Measurements from ENCODE around the gene E2F1. TPM values are rescaled to one million over a fixed set of nuclear protein-coding genes. Genes with fewer than 3 reads are reported as not detected.

Gene E2F1
- total RNA-seq, 1 experiment from 2014 or later: 62.1 TPM

DNA sequence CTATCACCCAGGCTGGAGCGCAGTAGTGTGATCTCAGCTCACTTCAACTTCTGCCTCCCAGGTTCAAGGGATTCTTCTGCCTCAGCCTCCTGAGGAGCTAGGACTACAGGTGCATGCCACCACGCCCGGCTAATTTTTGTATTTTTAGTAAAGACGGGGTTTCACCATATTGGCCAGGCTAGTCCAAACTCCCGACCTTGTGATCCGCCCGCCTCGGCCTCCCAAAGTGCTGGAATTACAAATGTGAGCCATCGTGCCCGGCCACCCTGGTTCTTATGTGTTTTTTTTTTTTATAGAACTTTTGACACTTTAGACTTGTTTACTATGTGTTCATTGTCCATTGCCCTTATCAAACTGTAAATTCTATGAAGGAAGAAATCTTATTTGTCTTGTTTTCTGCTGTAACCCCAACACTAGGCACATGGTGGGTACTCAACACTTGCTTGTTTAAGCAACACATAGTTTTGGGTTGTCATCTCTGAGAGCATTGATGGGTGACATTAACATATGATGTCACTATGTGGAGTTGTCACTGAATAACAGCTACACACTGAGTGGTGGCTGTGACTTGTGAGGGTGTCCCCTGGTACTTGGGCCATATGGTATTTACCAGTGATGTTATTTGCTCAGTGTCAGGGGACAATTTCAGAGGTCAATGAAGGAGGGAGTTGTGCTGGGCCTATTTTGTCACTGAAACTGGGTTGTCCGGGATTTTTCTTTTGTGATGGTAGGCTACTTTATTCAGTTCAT lies 35.4 kb upstream of the E2F1 start:
- Histone ChIP-seq H3K4me1 (replicated peaks) (peaks cover 14% of the 10 kb centered on the region), H3K9me3 (replicated peaks) (no peaks in the 10 kb centered on the region), H3K27ac (no peak overlapping the region), H3K4me3 (no peak overlapping the region), H3K36me3 (no peaks in the 10 kb centered on the region), H3K27me3 (replicated peaks) (no peaks in the 10 kb centered on the region)
- DNase-seq (ENCODE audit: low read depth in 1 of 2, low spot score in 2 of 2): no peak

DNA sequence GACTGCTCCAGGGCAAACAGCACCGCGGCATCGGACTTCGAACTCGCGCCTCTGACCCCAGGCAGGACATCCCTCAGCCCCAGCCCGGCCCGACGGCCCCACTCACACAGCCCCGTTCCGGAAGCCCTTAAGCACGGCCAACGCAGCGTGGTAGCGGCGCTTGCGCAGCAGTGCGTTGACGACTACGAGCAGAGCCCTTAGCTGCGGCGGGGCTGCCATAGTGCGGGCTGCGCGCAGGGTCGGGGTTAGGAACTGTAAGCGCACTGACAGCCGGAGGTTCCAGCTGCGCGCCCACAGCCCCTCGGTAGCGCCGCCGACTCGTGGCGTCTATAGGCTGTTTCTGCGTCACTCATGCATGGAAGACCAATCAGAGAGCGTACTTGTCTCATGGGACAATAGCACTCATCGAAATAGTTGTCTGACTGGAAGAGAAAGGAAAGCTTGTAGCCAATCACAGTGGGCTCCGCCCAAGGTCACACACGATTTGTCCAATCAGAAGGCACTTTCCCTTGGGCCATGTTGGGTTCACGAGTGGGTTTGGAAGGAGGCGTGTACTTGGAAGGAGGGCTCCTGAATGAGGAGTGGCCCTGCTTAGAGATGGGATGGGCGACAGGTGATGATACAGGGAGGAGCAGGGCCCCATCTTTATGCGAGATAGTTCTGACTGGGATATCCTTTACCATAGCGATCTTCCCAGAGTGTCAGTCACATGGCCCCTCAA lies 34.0 kb upstream of the E2F1 start, which contains the start of gene PXMP4:
Gene PXMP4 (minus strand): TSS at position 322 of the 721 bp plus-strand sequence. CDS start 103 bp downstream, at position 219.
- Histone ChIP-seq H3K27me3 (replicated peaks) (no peaks in the 10 kb centered on the region), H3K36me3 (no peaks in the 10 kb centered on the region), H3K9me3 (replicated peaks) (no peaks in the 10 kb centered on the region), H3K27ac (peak within 1 kb of the TSS; percentile 9; the same call in 1 of the 2 replicates), H3K4me3 (peak within 1 kb of the TSS; percentile 66), H3K4me1 (replicated peaks) (peaks cover 14% of the 10 kb centered on the region)
- DNase-seq (ENCODE audit: low read depth in 1 of 2, low spot score in 2 of 2): peak; percentile 90 to 92

DNA sequence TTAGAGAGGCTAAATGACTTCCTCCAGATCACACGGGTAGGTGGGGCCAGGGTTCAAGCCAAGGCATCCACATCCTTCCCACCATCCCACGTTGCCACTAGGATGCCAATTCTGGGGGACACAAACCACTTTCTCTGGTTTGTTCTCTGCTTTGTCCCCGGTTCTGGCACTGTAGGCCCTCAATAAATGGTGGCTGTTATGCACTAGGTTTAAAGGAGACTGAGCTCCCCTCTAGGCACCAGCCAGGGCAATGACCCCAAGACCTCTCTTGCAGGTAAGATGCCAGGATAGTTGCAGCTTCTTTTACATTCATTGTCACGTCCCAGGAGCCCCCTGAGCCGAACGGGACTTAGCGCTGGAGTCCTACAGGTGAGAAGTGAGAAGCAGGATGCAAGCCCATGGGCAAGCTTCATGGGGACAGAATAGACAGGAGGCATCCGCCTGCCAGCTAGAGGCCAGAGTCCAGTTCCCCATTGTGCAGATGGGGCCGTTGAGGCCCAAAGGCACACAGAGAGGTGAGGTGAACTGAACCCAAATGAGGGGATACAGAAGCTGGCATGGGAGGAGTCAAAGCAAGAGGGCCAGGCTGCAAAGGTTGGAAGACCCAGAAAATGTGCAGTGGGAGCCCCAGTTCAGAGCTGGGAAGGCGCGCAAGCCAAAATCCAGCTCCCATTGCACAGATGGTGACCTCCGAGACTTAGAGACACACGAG lies 33.2 kb upstream of the E2F1 start:
- peak overlapping the region; percentile 66 for H3K4me3 ChIP-seq
- no peaks in the 10 kb centered on the region; the same call in 1 of the 2 replicates for H3K36me3 ChIP-seq
- no peaks in the 10 kb centered on the region for H3K27me3 ChIP-seq (replicated peaks)
- no peaks in the 10 kb centered on the region for H3K9me3 ChIP-seq (replicated peaks)
- H3K4me1 ChIP-seq (replicated peaks): peaks cover 14% of the 10 kb centered on the region
- DNase-seq (ENCODE audit: low read depth in 1 of 2, low spot score in 2 of 2): no peak
- H3K27ac ChIP-seq: 0 out of 2 replicates have a peak overlapping the region, but pooled peaks have one; percentile 9

DNA sequence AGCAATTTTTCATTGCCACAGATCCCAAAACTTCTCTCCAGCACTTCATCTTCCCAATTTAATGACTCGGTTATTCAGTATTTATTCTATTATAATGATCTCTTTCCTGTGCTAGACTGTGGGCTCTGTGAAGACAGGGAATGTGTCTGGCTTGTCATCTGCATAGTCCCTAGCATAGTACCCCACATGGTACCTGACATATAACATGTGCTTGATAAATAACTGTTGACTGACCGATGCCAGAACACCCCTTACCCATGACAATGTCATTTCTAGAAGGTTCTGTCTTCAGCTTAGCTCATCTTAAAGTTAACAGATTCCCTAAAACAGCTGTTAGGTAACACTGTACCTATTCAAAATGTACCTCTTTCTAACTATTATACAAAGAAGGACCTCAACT lies 30.3 kb upstream of the E2F1 start:
- Histone ChIP-seq H3K27ac (no peak overlapping the region), H3K27me3 (replicated peaks) (no peaks in the 10 kb centered on the region), H3K4me3 (no peak overlapping the region), H3K9me3 (replicated peaks) (no peaks in the 10 kb centered on the region), H3K4me1 (replicated peaks) (peaks cover 14% of the 10 kb centered on the region), H3K36me3 (peaks cover 10% of the 10 kb centered on the region)
- DNase-seq (ENCODE audit: low read depth in 1 of 2, low spot score in 2 of 2): no peak

GRCh38 chr20:33713865-33714367 lies 27.7 kb upstream of the E2F1 start:
- H3K4me1 ChIP-seq (replicated peaks): no peaks in the 10 kb centered on the region; the same call in 1 of the 2 replicates
- no peaks in the 10 kb centered on the region for H3K27me3 ChIP-seq (replicated peaks)
- H3K9me3 ChIP-seq (replicated peaks): no peaks in the 10 kb centered on the region
- H3K4me3 ChIP-seq: no peak overlapping the region
- H3K36me3 ChIP-seq: peaks cover 18% of the 10 kb centered on the region
- no peak overlapping the region for H3K27ac ChIP-seq
- no peak for DNase-seq (ENCODE audit: low read depth in 1 of 2, low spot score in 2 of 2)

DNA sequence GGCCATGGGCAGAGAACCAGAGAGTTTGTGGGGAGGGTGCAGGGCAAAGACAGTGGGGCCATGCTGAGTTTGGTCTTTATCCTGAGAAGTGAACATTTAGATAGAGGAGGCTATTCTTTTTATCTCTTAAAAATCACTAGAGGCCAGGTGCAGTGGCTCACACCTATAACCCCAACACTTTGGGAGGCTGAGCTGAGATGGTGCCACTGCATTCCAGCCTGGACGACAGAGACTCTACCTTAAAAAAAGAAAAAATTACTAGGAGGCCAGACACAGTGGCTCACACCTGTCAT lies 25.2 kb upstream of the E2F1 start:
- no peak for DNase-seq (ENCODE audit: low read depth in 1 of 2, low spot score in 2 of 2)
- no peaks in the 10 kb centered on the region for H3K4me1 ChIP-seq (replicated peaks)
- no peaks in the 10 kb centered on the region for H3K27me3 ChIP-seq (replicated peaks)
- peaks cover 27% of the 10 kb centered on the region for H3K36me3 ChIP-seq
- H3K27ac ChIP-seq: no peak overlapping the region
- no peak overlapping the region for H3K4me3 ChIP-seq
- no peaks in the 10 kb centered on the region for H3K9me3 ChIP-seq (replicated peaks)

GRCh38 chr20:33710681-33711445 lies 24.7 kb upstream of the E2F1 start:
- H3K27me3 ChIP-seq (replicated peaks): no peaks in the 10 kb centered on the region

DNA sequence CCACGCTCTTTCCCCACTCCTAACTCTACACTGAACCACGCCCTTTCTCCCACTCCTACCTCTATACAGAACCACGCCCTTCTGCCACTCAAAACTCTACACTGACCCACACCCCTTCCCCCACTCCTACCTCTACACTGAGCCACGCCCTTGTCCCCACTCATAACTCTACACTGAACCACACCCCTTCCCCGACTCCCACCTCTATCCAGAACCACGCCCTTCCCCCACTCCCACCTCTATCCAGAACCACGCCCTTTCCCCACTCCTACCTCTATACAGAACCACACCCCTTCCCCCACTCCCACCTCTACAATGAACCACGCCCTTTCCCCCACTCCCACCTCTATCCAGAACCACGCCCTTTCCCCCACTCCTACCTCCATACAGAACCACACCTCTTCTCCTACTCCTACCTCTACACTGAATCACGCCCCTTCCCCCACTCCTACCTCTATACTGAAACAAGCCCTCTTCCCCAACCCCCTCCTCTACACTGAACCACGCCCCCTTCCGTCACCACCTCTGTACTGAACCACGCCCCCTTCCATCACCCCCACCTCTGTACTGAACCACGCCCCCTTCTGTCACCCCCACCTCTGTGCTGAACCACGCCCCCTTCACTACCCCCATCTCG lies 23.8 kb upstream of the E2F1 start:
- Histone ChIP-seq H3K27me3 (replicated peaks) (no peaks in the 10 kb centered on the region), H3K4me1 (replicated peaks) (no peaks in the 10 kb centered on the region), H3K4me3 (no peak overlapping the region), H3K36me3 (peaks cover 27% of the 10 kb centered on the region), H3K9me3 (replicated peaks) (no peaks in the 10 kb centered on the region), H3K27ac (no peak overlapping the region)
- DNase-seq (ENCODE audit: low read depth in 1 of 2, low spot score in 2 of 2): no peak

More at GRCh38 chr20:33710681-33711445, 24.7 kb upstream of the E2F1 start:
- H3K4me1 ChIP-seq (replicated peaks): no peaks in the 10 kb centered on the region
- no peak overlapping the region for H3K27ac ChIP-seq
- H3K9me3 ChIP-seq (replicated peaks): no peaks in the 10 kb centered on the region
- peaks cover 27% of the 10 kb centered on the region for H3K36me3 ChIP-seq
- H3K4me3 ChIP-seq: no peak overlapping the region
- DNase-seq (ENCODE audit: low read depth in 1 of 2, low spot score in 2 of 2): no peak

DNA sequence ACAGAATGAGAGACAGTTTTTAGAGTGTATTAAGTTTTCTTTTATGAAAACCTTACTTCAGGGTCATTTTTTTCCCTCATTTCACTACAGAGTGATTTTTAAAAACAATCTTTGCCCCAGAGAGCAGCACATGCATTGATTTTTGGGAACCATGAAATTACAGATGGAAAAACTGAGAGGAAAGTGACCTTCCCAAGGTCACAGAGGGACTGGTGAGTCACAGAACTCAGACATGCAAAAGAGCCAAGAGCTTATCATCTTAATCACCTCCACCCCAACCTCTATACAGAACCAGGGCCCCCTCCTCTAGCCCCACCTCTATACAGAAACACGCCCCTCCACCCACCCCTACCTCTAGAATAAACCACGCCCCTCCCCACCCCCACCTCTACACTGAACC lies 23.2 kb upstream of the E2F1 start:
- Histone ChIP-seq H3K9me3 (replicated peaks) (no peaks in the 10 kb centered on the region), H3K36me3 (peaks cover 27% of the 10 kb centered on the region), H3K4me1 (replicated peaks) (no peaks in the 10 kb centered on the region), H3K27me3 (replicated peaks) (no peaks in the 10 kb centered on the region), H3K4me3 (no peak overlapping the region), H3K27ac (no peak overlapping the region)
- no peak for DNase-seq (ENCODE audit: low read depth in 1 of 2, low spot score in 2 of 2)

DNA sequence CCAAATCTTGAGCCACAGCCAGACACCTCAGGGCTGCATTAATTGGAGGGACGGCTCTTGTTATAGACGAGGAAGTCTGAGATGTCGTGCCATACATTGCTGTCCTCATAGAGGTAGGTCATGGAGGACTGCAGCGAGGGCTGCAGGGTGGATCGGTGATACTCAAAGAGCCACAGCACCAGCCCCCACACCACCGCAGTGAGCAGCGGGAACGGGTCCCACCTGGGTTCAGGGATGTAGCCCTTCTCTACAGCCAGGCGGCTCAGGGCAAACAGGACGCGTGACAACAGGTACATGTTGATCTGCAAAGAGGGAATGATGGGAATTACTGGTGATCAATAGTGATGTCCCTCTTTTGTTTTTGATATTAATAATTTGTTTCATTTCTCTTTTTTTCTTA lies 21.5 kb upstream of the E2F1 start:
- DNase-seq (ENCODE audit: low read depth in 1 of 2, low spot score in 2 of 2): no peak
- Histone ChIP-seq H3K9me3 (replicated peaks) (no peaks in the 10 kb centered on the region), H3K4me1 (replicated peaks) (no peaks in the 10 kb centered on the region), H3K36me3 (peaks cover 17% of the 10 kb centered on the region), H3K27ac (no peak overlapping the region), H3K4me3 (no peak overlapping the region), H3K27me3 (replicated peaks) (no peaks in the 10 kb centered on the region)

GRCh38 chr20:33704197-33704924 lies 18.2 kb upstream of the E2F1 start:
- peaks cover 9% of the 10 kb centered on the region; the same call in 1 of the 2 replicates for H3K36me3 ChIP-seq
- H3K27ac ChIP-seq: no peak overlapping the region
- no peaks in the 10 kb centered on the region for H3K9me3 ChIP-seq (replicated peaks)
- H3K4me1 ChIP-seq (replicated peaks): no peaks in the 10 kb centered on the region
- no peak for DNase-seq (ENCODE audit: low read depth in 1 of 2, low spot score in 2 of 2)
- H3K4me3 ChIP-seq: no peak overlapping the region
- no peaks in the 10 kb centered on the region for H3K27me3 ChIP-seq (replicated peaks)

DNA sequence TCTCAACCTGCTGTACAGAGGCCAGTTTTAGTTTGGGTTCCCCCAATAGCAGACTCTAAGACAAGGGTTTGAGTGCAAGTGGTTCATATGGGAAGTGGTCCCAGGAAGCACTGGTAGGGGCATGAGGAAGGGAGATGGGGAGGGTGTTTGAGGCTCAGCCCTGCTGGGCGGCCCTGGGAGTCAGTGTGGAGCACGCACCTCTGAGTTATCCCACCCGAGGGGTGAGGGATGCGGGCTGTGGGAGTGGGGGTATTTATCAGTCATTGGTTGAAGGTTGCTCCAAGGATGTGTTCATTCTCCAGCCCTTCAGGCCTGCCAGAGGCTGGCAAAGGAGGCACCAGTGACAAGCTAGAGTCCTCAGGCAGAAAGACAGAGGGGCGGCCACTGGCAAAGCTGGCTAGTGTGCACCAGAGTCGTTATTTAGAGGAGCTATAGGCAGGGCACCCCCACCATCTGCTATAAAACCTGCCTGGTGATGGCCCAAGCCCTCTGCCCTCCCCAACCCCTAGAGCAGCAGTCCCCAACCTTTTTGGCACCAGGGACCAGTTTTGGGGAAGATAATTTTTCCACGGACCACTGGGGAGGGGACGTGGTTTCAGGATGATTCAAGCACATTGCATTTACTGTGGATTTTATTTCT lies 17.4 kb upstream of the E2F1 start:
- Histone ChIP-seq H3K9me3 (replicated peaks) (no peaks in the 10 kb centered on the region), H3K4me3 (no peak overlapping the region), H3K27me3 (replicated peaks) (no peaks in the 10 kb centered on the region), H3K27ac (no peak overlapping the region), H3K36me3 (peaks cover 9% of the 10 kb centered on the region; the same call in 1 of the 2 replicates), H3K4me1 (replicated peaks) (no peaks in the 10 kb centered on the region)
- DNase-seq (ENCODE audit: low read depth in 1 of 2, low spot score in 2 of 2): no peak

Data from SJSA1 (cell line).